Measurements from ENCODE around the gene GPR108.

GRCh38 chr19:6687114-6687513 lies 50.3 kb downstream of the GPR108 start:
- no peak for TF ChIP-seq EZH2 (IDR thresholded peaks at IDR 0.05; ENCODE audit: borderline replicate concordance, insufficient read depth, low read length, poor library complexity, severe bottlenecking)
- no peak for TF ChIP-seq CTCF (IDR thresholded peaks at IDR 0.05; ENCODE audit: poor library complexity, severe bottlenecking)
